ENCODE measurements around the gene C2orf76.

DNA sequence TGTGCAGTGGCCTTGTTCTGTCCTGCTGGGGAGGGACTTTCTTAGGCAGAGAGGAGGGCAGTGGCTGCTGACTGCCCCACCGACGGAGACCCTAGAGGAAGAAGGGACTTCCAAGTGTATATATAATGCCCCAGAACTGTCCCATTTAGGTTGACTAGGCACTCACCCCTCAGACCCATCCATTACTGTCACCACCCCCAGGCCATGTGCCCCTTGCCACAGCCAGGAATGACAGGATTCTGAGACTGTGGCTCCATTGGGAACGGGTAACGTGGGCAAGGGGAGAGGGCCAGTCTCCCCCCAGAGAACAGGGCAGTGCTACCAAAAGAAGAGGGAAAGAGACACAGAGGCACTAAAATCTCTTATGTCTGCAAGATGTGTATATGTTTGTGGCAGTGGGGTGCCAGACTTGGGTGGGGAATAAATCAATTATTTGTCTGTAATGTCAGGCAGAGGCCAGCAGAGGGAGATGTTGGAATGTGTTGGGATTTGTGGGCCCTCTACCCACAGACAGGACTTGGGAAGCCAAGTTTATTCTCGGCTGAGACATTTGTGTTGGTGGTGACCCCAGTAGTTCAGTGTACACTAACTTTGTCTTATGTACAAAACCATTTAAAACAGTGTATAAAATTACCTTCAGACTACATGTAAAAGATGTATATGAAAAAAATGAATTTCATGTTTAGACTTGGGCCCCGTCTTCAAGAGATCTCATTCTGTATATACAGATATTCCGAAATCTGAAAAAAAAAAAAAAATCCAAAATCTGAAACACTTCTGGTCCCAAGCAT lies 41.0 kb upstream of the C2orf76 start:
- TF ChIP-seq, protein P1, sequence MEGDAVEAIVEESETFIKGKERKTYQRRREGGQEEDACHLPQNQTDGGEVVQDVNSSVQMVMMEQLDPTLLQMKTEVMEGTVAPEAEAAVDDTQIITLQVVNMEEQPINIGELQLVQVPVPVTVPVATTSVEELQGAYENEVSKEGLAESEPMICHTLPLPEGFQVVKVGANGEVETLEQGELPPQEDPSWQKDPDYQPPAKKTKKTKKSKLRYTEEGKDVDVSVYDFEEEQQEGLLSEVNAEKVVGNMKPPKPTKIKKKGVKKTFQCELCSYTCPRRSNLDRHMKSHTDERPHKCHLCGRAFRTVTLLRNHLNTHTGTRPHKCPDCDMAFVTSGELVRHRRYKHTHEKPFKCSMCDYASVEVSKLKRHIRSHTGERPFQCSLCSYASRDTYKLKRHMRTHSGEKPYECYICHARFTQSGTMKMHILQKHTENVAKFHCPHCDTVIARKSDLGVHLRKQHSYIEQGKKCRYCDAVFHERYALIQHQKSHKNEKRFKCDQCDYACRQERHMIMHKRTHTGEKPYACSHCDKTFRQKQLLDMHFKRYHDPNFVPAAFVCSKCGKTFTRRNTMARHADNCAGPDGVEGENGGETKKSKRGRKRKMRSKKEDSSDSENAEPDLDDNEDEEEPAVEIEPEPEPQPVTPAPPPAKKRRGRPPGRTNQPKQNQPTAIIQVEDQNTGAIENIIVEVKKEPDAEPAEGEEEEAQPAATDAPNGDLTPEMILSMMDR (IDR thresholded peaks at IDR 0.05), result peak; percentile 78 to 82 (median 80)
- TF ChIP-seq POLR2A (IDR thresholded peaks at IDR 0.05; ENCODE audit: low read depth) (no peak), EP300 (IDR thresholded peaks at IDR 0.05) (no peak)

All from esophagus muscularis mucosa (tissue), 4 donors.